GM15510 (cell line): ENCODE measurements around the gene FGF5.

ENCODE experiments used
- POLR2A ChIP-seq: IDR thresholded peaks from 3 replicates; pipeline ENCODE4 v1.6.1; 2011; ENCODE audit warnings: borderline replicate concordance; ENCODE audit not compliant: insufficient read length; ENCODE audit errors: extremely low read depth

FGF5 gene, protein sequence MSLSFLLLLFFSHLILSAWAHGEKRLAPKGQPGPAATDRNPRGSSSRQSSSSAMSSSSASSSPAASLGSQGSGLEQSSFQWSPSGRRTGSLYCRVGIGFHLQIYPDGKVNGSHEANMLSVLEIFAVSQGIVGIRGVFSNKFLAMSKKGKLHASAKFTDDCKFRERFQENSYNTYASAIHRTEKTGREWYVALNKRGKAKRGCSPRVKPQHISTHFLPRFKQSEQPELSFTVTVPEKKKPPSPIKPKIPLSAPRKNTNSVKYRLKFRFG

DNA sequence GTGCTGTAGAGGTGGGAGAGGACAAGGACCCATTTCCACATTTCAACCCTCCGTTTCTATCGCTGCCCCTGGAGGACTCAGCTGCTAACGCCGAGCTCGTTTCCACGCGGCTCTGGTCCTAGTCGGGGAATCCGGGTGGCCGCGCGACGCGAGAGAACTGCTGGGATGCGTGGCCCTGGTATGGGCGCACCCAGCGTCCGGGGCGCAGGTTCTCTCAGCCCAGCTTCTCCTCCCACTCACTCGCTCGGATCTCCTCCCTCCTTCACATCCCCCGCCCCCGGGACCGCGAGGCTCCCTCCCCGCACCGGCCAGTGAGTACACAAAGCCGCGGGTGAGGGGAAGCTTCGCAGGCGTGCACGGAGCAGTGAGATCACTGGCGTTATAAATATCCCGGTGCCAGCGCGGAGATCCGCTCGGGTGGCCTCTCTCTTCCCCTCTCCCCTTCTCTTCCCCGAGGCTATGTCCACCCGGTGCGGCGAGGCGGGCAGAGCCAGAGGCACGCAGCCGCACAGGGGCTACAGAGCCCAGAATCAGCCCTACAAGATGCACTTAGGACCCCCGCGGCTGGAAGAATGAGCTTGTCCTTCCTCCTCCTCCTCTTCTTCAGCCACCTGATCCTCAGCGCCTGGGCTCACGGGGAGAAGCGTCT is at the start of gene FGF5:
TSS of gene FGF5 (plus strand) at position 412 of the 649 bp plus-strand sequence. CDS start at position 573, 161 bp downstream.
- TF ChIP-seq POLR2A, result no peak

DNA sequence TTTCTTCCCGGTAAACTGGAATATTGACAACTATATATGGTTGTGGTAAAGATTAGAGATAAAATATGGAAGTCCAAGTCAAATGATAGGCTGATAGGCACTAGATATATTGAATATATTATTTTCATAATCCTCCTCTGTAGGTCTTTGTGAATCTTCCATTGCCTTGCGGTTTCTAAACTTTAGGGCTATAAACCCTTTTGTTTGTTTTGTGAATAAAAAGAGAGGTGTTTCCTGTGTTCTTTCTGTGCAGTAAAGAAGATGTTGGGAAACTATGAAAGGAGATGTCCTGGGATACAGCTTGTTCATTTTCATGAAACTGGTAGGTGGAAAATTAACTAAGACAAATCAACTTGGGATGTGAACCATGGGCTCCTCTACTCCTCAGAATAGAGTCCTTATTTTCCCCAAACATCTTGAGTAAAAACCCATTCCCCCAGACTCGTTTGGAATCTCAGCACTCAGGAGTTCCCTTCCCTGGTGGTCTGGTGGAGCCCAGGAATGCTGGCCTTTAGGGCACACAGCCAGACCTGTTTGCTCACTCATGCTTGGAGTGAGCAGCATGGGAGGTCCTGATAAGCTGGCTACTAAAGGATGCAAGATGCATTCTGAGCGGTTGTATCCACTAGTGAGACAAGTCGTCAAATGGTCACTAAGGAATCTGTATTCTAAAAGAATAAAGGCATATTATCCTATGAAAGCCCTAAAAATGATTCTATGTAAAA is 47.0 kb upstream of the FGF5 start:
- no peak for TF ChIP-seq POLR2A

DNA sequence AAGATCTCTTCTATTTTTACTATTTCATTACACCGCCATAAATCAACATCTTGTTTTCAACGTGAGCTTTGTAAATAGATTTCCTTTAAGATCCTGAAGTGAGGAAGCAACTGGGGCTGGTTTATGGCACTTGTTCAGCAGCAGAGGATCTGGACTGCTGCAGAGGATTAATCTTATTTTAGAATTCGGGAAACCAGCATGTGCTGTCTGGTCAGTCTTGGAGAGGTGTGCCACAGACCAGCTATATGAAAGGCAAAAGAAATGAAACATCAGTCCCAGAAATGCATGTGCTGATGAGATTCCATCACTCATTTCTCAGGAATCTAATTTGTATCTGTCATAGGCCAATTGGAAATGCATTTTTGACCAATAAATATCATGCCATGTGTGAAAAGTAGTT is 45.8 kb upstream of the FGF5 start:
- no peak for TF ChIP-seq POLR2A

DNA sequence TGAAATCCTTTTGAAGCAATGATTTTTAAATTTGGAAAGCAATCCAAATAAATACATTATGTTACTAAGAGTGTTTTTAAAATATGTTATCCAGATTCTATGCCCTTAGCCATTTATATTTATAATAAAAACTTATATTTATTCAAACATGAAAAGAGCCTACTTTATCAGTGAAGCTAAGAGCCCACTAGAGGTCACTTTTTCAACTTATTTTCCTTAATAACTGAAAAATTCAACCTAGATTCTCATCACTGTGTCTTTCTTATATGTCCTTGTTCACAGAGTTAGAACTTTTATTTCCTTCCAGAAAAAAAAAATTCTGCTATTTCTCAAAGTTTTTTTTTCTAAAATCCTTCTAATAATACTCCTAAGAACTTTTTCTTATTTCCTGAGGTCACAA is 45.3 kb upstream of the FGF5 start:
- TF ChIP-seq POLR2A, result no peak

DNA sequence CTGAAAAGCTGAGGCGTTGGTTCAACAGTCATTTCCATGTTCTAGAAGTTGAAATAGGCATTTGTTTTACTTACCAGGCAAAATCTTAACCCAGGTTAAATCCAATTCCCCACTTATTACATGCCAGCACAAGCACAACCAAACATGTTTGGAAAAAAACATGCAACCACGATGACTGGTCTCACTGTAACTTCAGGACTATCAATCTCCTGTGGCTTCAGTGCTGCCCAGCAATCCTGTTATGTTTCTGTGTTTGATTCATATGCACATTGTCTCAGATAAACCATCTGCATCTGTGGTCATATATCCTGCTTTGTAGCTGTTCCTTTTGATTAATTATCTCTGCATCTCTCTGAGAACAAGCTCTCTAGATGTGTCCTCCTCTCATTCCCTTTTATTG is 40.9 kb upstream of the FGF5 start:
- no peak for TF ChIP-seq POLR2A

DNA sequence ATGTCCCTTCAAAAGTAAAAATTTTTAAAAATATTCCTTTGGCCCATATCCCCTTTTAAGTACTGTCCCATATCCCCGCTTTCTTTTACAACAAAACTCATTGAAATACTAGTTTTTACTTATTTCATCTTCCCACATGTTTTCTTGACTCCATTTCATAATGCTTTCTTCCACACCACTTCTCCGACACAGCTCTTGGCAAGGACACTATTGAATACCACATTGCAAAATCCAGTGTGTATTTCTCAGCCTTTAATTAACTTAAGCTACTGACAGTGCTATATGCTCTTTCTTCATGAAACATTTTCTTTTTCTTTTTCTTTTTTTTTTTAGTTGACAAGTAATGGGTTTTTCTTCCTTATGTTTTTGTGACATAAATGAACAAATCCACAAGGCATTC is 40.4 kb upstream of the FGF5 start:
- TF ChIP-seq POLR2A, result no peak

DNA sequence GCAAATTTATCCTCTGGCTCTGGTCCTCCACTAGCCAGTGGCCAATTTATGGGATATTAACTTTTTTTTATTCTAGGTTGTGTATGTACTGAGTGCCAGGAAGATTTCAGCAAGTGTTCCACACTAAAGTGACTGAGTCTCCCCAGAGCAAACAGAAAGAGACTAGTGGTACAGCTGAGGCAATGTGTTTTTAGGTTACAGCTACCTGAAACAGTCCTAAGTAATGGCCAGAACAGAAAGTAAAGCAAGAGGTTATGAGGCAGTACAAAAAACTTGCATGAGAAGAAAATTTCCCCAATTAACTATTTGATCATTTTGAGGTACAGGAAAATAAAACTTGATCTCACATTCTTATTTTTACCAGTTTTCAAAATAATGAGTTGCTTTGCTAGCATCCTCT is 38.0 kb upstream of the FGF5 start:
- TF ChIP-seq POLR2A, result no peak

DNA sequence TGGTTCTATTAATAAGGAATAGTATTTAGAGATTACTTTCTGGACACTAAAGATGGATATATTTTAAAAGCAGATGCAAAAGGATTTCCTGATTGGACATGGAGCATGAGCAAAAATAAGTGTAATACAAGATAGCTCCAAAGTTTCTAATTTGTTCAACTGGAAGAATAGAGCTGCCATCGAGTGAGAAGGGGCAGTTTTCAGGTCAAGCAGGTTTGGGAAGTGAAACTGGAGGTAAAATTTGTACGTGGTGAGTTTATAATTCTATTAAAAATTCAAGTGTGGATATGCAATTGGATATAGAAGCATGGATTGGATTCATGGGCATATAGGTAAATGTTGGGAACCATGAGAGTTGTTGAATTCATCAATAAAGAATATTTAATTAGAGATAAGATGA is 37.3 kb upstream of the FGF5 start:
- no peak for TF ChIP-seq POLR2A

DNA sequence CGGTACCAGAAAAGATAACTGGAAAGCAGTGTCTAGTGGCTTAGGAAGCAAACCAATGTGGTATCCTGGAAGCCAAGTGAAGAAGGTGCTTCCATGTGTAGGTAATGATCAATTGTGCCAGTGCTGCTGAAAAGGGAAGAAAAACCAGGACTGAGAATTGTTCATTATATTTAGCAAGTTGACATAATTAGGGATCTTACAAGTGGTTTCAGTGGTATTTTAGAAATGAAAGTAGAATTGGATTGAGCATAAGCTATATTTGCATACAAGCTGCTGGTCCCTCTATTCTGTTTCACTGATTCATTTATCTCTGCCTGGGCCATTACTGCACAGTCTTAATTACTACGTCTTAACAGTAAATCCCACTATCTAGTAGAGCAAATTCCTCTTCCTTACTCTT is 36.9 kb upstream of the FGF5 start:
- TF ChIP-seq POLR2A, result no peak

DNA sequence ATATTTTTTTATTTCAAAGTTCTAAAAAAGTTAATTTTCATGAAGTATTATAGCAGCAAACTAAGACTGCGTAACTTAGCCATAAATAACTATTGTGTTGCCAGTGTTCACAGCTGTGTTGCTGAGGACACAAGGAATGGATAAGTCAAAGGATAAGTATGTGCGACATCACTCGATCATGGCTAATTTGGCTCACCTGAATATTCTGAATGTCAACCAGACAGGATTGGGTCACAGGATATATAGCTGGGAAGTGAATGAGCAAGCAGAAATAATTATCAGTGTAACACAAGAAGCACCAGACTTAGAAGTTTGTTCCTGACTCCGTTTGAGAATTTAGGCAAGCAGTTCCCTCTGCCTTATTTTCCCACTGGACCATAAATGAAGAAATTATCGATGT is 35.3 kb upstream of the FGF5 start:
- TF ChIP-seq POLR2A, result no peak

DNA sequence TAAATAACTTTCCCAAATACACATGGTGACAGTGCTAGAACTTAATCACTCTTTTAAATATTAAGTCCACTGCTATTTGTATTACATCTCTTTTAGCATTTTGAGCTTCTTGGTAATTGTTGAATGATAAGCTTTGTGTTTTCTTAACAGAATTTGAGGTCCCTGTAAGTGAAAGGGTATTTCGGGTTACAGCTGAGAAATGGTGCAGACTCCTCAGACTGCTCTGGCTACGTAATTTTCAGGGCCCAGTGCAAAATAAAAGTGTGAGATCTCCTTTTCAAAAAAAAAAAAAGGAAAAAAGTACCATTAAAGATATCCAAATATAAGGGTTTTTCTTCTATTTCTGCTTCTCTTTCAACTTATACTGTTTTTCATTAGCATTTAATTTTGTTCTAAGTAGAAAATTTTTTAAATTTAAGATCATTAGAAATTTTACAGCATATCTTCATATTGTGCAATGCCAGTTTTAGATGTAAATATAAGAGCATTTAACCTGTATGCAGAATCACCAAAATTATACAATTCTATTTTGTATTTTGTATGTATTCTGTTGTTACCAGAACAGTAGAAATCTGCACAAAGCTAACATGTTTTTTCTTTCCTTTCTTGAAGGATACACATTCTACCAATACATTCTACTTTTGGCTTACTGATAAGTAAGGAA is 33.6 kb upstream of the FGF5 start:
- TF ChIP-seq POLR2A, result no peak

DNA sequence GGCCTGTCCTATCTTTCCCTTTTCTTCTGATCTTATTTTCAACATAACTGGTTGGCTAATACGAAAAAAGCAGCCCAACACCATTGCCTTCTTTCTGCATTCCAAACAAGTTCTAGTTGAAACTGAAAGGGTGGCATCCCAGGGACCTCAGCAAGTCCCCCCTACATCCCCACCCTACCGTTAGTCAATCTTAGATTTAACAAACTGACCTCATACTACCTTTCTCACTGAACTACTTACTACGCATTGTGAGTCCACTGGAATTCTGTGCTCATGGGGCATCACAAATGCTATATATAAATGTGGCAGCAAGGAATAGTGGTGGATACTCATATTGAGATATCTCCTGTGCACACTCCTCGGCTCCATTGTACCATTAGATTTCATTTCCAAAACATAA is 33.1 kb upstream of the FGF5 start:
- no peak for TF ChIP-seq POLR2A

DNA sequence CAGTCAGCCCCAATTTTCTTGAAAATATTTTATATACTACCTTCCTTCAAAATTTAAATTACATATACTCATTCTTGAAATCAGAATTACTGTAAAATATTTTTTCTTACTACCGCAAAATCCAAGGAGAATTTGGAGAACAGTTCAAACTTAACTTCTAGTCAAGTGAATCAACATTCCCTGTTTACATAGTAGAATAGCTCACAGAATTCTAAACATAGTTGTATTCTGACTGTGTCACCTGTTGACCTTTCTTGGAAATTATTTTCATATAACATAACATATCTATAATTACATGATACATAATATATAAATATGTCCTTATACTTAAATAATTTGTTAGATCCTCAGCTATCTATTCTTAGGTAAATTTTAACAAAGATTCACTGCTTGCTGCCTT is 31.0 kb upstream of the FGF5 start:
- no peak for TF ChIP-seq POLR2A

DNA sequence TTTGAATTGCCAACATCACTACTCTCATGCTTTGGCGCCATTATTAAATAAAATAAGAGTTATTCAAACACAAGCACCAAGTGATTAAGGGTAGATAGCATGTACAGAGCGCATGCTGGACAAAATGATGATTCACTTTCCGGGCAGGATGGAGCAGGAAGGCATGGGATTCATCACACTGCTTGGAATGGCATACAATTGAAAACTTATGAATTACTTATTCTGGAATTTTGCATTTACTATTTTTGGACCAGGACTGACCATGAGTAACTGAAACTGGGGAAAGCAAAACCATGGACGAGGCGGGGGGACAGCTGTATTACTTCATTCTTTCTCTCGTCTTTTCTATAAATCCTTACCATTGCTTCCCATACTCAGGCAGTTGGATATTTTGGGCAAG is 28.5 kb upstream of the FGF5 start:
- no peak for TF ChIP-seq POLR2A

DNA sequence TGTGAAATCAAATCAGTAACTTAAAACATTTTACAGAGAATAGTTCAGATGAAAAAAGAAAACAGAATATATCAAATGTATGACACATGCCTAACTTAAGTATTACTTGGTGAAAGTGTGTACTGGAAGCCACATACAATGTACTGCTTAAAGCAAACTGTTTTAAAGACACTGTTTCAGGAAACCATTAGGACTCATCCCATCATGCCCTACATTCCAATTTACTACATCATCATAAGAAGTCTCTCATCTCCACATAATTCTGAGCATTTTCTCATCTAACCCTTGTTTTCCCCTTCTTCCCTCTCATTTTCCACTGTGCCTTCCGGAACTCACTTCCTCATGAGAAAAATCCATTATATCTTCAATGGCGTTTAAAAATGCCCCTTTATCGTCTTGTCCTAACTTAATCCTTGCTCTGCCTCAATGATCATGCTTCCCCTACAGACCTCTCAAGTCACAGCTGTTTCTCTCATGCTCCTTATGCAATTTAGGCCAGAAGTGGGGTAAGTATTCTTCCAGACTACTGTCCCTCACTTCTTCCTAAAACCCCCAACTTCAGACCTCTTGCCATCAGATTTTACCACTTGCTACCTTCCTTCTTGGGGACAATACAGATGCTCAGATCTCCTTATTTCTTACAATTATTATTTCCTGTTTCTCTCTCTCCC is 26.8 kb upstream of the FGF5 start:
- TF ChIP-seq POLR2A, result no peak

DNA sequence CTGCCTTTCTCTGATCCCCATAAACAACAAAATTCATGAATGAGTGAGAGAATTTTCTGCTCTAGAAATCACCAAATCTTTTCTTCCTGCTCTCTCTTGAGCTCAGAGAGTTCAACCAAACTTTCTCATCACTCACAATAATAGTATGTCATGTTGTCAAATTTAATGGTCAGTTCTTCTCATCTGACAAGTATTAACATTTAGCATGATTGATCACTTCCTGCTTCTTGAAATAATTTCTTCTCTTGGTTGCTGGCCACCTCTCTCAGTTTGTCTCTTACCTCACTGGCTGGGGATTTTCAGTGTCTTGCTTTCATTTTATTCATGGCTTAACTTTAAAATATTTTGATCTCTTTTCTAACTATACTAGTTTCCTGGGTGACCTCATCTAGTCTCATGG is 25.5 kb upstream of the FGF5 start:
- no peak for TF ChIP-seq POLR2A
